ENCODE data around the gene B4GALNT4.

GRCh38 chr11:403021-403760, 33.9 kb downstream of the B4GALNT4 start:
- TF ChIP-seq POLR2AphosphoS5 (IDR thresholded peaks at IDR 0.05) (no peak), CTCF (IDR thresholded peaks at IDR 0.05) (no peak), POLR2A (IDR thresholded peaks at IDR 0.05; ENCODE audit: low read depth) (no peak)

All from esophagus muscularis mucosa (tissue), 3 donors.